GM21381 (cell line): ENCODE data around the gene KLF9.

Source experiments
- ATAC-seq: cut with Tn5 transposase; IDR thresholded peaks from one replicate; pipeline ENCODE4 v1.9.1; 2021; ENCODE audit warnings: mild to moderate bottlenecking, moderate library complexity; ENCODE audit not compliant: unreplicated experiment

The KLF9 gene

DNA sequence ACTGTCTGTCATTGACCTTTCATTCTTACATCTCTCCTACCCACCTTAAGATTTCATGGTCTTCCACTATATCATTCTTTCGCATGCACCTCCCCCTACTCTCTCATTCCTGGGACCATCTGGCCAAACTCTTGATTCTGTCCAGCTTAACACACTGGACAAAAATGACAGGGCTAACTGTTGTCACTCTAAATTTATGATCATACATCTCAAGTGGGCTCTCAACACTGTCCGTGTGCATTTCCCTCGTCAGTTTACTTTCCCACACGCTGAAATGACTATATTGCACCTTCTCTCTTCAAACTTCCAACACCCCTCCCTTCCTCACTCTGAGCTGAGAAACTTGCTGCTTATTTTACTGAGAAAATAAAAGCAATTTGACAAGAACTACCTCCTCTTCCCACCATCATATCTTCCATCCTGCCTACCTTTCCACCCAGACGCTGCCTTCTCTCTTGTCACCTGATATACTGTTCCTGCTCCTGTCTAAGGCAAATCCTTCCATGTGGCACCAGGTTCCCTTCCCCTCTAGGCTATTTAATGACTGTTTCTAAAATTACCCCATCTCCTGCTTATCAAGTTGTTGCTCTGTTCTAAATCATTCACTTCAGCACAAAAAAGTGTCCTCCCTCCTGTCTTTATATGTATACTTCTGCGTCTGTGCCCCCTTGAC, 8.1 kb upstream of the KLF9 start:
- ATAC-seq: no peak

DNA sequence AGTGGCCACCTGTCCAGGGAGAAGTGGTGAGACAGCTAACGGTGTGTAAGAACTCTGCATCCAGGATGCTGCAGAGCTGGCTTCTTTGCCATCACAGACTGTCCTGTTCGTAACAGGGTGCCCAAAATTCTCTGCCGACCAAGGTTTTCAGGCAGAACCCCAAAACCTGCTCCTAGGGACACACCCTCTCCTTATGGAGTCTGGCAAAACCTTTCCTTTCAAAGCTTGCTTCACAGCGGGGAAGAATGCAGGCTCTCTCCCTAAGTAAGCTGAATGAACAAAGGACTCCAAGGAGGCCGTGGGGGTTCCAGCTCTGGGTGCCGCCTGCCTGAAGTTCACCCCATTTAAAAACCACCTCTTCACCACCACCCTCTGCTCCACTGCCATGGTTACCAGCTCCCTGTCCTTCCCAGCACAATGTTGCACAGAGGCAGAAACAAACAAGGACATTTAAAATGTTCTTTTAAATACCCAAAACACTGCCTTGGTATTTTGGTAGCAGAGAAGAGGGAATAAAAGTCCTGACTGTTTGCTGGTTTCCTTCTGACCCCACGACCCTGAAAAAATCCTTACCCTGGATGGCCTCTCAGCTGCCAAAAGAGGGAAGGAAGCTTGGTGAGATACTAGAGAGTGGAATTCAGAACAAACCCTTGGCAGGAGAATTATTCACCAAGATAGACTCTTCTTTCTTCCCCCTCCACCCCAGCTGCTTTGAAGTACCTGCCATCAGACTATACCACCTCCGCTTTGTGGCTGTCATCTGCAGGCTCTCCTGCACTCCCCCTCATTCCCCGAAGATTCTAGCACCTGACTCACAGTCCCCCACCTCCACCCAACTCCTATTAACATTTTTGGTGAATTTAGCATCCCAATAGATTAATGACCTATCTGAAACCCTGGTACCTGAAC, 7.1 kb upstream of the KLF9 start:
- no peak for ATAC-seq

DNA sequence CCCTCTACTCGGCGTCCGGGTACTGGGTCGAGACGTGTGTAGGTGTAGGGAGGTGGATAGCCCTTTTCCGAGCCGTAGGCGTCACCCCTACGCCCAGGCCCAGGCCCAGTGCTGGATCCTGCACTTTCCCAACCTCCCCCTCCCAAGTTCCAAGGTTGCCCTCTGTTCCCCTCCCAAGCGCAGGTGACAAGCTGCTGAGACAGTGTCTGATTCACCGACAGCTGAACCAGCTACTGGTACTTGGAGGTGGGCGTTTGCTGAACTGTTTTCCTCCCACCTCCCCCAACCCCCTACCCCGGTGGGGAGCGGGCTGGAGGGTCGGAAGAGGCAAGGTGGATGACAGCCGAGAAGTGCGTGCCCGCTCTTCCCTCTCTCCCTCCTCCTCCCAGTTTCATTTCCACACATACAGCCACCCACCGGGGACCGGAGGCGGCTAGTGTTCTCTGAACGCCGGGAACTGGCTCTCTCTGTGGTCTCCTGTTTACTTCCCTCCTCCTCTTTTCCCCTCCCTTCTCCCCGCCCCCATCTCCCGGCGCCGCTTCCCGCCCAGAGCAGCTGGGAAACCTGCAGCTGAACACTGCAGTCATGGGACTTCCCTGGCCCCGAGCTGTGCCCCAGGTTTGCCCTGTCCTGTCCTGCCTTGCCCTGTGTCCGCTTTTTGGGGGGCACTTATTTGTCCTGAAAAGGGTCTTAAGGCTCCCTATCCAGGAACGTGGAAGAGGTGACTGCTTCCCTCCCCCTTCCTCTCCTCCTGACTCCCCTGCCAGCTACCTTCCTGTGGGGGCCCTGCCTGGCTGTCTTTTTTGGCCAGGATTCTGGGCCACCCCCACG, 6.2 kb upstream of the KLF9 start:
- ATAC-seq: peak; percentile 22

GRCh38 chr9:70419556-70420440, 5.3 kb upstream of the KLF9 start:
- peak; percentile 40 for ATAC-seq

- peak; percentile 54 for ATAC-seq
Measured at GRCh38 chr9:70418822-70419555, 4.5 kb upstream of the KLF9 start.

- no peak for ATAC-seq
Measured at GRCh38 chr9:70415476-70415875, 1.0 kb upstream of the KLF9 start.

GRCh38 chr9:70415041-70415440, 584 bp upstream of the KLF9 start:
- no peak for ATAC-seq

DNA sequence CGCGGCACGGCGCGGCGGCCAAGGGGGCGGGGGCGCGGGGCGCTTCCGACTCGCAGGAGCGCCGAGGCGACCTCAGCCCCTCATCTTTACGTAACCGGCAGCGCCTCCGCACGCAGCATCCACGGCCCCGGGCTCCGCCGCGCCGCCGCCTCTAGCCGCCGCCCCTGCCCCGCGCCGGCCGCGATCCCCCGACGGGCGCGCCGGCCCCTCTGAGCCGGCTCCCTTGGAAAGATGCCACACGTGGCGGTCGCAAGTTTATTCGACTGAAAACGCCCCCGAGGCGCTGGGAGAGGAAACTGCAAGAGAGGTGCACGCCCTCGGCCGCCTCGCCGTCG, 1.0 kb downstream of the KLF9 start:
- ATAC-seq: peak; percentile 18

GRCh38 chr9:70412832-70413463, 1.5 kb downstream of the KLF9 start:
- peak; percentile 2 for ATAC-seq

DNA sequence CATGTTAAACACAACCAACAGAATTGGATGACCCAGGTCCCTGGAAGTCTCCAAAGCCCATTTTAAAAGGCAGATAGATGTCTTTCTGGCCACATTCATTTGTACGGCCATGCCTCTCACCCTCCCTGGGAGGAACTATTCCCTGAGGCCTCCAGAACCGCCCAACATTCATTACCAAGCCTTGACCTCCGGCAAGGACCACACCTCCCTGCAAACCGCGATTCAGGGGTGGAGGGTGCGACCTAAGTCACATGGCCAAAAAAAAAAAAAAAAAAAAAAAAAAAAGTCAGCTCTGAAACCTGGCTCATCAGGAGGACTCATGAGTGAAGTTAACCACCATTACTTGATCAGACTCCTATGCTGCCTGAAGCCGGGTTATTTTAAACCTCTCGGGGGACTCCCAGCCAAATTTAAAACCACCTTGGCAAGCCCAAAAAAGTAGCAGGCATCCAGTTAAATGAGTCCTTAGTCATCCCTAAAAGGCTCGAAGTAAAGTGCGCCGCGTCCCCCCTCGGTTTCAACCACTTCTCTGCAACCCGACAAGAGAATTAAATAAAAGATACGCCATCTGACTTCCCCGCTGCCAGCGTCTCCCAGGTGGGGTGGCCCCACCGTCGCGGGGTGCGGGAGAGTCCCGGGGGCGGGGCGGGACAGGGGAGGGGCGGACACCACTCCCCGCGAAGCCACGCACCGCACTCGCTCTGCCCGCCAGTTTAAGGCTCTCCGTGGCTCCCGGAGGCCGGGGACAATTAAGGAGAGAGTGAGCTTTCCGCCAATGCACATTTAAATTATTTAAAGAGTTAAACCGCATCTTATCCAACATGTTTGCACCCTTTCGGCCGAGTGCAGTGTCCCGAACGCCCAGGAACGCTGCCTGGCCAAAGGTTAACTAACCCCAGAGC, 2.3 kb downstream of the KLF9 start:
- peak; percentile 24 for ATAC-seq

DNA sequence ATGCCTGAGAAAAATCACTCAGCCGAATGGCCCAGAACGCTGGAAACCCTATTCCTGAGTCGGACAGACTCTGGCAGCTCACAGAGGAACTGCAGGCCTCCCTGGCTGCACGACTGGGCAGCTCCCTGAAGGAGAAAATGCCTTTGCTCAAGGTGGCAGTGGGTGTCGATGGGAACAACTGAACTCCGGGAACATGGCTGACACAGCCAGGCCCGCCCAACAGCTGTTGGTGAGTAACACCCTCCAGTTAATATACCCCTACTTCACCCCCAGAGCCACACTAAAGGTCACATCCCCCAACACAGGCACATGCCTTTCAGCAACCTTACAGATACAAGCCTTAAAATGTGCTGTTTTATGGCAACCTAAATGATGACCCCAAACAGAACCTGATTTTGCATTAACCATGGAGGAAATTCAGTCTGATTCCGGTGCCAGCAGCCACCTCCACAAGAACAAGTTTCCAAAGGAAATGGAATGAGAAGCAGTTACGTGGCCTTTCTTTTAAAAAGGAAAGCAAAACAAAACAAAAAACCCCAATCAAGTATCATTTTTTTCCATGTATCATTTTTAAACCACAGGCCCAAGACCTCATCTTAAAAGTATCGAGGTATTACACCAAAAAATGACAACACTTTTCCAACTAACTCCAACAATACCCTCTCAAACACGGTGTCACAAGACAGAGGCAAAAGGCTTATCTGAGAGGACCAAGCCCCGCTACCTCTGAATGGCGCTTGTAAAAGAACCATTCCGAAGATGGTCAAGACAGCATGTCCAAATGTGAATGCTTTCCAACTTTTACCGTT, 3.1 kb downstream of the KLF9 start:
- no peak for ATAC-seq

- ATAC-seq: no peak
Measured at GRCh38 chr9:70410368-70410767, 4.1 kb downstream of the KLF9 start.

- ATAC-seq: no peak
Measured at GRCh38 chr9:70409800-70410199, 4.7 kb downstream of the KLF9 start.

DNA sequence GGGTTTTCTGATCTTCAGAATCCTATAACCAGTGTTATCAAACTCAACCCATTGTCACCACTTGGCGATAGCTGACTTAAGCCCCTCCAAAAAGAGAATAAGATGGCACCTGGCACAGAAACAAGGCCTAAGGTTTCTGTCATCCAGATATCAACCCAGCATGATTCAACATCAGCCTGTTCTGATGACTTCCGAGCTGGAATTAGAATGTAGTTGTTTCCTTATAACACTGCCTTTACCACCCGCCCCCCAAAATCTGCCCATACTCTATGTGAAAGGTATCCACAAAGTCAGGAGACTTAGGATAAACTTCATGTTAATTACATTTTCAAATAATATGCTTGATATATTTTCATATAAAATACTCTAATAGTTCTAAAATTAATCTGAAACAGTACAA, 5.2 kb downstream of the KLF9 start:
- ATAC-seq: no peak

- no peak for ATAC-seq
Measured at GRCh38 chr9:70408393-70409040, 5.9 kb downstream of the KLF9 start.

DNA sequence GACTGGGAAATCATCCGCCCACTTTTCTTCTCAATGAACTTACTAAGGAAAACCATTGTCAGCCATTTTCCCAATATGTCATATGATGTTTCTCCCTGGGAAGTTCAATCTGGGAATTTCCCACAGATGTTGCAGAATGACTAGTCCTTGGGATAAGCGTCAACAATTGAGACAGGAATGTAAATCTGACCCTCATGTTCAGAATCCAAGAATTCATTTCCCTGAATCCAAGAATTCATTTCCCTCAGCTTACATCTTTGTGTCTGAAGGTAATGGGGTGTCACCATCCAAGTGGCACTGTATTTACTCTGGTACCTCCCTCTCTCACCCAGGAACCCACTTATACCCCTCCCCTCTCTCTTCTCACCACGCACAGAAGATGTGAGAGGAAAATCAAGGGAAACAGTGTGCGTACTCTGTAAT, 7.4 kb downstream of the KLF9 start:
- no peak for ATAC-seq

GRCh38 chr9:70406434-70406862, 8.0 kb downstream of the KLF9 start:
- ATAC-seq: peak; percentile 79
